Stimulated activated CD4-positive, alpha-beta T cell treated with anti-CD3 and anti-CD28 coated beads, Interleukin-15, amount 100 ng/mL, for 24 hours (primary cell): Measurements from ENCODE around the gene MRPS2.
"Not testable (repeated sequence)": the region's sequence is repeated elsewhere in the genome, so short reads cannot be mapped to it uniquely, and the experiment has no call there.

Source experiments
- DNase-seq: peaks from one replicate; pipeline ENCODE4 v3.0.0-alpha.2; 2020

MRPS2 gene

DNA sequence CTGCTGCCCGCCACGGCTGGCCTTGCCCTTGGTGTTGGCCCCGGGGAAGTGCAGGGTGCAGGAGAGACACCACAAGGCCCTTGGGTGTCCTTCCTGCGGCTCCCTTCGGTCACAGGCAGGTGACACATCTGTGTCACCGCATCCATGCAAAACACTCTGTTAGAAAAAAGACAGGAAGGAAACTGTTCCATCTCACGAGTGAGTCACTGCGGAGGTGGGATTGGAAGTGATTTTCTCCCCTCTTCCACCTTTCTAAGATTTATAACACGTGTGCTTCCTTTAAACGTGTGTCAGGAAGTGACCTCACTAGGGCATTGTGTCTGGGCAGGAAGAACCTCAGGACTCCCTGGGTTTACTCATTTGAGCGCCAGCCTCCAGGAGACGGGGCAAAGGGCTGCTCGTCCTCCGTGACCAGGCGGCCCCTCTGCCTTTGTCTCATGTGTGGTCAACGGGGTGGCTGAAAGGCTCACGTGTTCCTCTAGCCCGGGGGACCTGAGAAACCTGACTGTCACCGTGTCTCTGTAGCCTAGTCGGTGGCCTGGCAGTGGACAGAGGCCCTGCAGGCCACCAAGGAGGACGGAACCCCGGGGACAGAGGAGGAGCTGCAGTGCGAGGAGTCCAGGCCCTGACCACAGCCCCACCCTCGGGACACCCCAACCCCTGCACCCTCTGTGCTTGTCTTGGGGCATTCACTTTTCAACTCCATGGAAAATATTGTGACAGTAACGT is 15.8 kb downstream of the MRPS2 start:
- no peak for DNase-seq

DNA sequence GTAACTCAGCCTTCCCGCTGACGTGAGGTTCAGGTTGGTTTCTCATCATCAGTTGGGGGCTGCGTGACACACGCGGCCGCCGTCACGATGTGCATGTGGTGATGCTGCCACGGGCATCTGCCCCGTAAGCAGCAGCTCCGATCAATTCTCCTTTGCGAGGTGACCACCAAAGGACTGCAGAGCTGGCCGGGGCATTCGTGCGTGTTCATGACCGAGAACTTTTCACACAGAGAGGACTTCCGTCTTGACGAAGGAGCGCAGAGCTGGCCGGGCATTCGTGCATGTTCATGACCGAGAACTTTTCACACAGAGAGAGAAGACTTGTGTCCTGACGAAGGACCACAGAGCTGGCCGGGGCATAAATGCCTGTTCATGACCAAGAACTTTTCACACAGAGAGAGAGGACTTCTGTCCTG is 16.9 kb downstream of the MRPS2 start:
- no peak for DNase-seq

DNA sequence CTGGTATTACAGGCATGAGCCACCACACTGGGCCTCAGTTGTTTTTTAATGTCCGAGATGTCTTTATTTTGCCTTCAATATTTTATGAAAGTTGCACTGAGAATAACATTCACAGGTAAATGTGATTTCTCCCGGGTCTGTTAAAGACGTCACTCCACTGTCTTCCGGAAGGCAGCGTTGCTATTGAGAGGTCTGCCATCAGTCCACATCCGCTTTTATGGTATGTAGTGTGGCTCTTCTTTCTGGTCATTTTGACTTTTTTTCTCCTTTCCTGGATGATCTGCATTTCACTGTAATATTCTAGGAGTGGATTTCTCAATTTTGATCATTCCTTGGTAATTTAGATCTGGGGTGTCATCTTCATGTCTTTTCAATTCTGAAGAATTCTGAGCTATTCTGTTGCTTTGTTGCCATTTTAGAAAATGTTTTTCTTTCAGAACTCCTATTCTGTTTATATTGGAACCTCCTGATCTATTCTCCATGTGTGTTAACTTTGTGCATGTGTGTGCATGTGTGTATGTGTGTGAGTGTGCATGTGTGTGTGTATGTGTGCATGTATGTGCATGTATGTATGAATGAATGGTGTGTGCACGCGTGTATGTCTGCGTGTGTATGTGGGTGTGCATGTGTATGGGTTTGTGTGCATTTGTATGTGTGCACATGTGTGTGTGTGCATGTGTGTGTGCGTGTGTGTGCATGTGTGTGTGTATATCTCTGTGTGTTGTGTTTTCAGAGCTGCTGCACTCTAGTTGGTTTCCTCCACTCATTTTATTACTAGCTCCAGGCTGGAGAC is 18.9 kb downstream of the MRPS2 start:
- DNase-seq, result no peak

DNA sequence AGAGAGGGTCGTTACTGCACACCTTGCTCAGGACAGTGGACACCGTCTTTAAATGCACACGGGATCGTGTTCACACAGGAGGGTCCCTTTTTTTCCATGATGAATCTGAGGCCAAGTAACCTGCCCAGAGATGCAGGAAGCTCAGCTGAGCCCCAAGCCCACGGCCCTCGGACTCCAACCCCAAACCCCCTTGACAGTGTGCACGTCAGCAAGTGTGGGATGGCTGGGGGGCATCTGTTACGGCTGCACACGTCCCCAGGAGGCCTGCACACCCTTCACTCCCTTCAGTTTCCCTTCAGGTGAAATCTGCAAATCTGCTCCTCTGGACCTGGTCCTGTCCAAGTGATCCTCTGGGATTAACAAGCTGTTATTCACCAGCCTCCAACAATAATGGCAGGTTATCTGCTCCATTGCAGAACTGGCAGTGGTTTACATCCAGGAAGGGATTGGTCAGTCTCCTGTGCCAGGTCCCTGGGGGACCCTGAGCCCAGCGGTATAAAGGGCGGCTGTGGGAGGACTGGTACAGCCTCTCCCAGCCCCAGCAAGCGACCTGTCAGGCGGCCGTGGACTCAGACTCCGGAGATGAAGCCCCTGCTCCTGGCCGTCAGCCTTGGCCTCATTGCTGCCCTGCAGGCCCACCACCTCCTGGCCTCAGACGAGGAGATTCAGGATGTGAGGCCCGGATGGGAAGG is 20.6 kb downstream of the MRPS2 start, which contains the start of gene LCN1:
LCN1 (plus strand) TSS at position 525 of the 692 bp plus-strand sequence; CDS start at position 583, 58 bp downstream.
- DNase-seq, result no peak

DNA sequence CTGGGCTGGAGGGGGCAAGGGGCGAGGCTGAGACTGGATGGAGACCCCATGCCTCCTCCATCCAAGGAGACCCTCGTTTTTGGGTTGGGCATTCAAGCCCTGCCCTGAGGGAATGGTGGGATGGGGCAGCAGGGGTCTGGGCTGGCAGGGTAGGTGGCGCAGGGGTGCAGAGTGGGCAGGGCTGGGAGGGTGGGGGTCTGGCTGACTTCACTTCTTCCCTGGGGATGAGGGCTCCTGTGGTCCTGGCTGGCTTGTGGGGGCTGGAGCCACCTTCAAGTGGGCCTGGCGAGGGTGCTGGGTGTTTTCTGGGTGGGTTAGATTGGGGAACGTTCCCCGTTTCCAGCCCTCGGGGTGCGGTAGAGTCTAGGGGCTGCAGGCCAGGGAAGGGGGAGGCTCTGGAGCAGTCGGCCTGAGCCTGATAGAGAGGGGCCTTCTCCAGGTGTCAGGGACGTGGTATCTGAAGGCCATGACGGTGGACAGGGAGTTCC is 21.2 kb downstream of the MRPS2 start:
- no peak for DNase-seq

DNA sequence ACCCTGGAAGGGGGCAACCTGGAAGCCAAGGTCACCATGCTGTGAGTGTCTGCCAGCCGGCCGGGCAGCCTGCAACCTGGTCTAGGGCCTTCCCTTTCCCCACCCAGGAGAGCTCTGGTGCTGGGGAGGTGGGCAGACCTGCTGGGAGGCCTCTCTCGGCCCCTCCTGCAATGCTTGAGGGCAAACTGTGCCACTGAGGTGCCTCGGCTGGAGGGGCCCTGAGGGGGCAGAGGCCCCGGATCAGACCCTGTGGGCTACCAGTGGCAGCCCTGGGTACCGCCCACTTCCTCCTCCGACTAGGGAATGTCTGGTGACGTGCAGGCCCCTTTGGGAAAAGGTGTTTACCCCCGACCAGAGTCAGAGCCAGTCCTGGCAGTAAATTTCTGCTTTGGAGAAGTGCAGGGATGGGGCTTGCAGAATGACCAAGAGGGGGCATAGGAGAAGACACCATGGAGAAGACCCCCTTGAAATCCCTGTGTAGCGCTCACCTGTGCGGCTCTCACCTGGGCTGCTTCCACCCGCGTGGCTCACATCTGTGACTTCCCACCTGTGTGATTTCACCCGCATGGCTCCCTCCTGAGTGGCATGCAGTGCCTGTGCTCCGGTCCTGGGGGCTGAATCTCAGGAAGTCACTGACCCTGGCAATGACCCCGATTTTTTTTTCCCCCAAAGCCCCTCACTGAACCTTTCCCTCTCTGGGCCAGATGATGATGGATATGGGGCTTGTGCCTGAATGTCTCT is 21.8 kb downstream of the MRPS2 start:
- no peak for DNase-seq

DNA sequence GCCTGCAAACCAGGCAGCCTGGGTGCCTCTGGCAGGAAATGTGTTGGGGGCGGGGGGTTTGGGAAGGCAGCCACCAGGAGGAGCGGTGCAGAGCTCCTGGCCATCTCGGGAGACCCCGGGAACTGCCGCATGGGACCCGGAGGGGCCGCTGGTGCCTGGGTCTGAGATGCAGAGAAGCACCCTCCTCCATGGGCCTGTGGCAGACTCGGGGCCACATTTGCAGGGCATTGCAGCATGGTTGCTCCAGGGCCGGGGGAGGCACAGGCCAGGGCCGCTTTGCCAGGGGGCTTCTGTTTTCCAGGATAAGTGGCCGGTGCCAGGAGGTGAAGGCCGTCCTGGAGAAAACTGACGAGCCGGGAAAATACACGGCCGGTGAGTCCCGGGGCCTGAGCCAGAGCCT is 22.4 kb downstream of the MRPS2 start:
- no peak for DNase-seq

DNA sequence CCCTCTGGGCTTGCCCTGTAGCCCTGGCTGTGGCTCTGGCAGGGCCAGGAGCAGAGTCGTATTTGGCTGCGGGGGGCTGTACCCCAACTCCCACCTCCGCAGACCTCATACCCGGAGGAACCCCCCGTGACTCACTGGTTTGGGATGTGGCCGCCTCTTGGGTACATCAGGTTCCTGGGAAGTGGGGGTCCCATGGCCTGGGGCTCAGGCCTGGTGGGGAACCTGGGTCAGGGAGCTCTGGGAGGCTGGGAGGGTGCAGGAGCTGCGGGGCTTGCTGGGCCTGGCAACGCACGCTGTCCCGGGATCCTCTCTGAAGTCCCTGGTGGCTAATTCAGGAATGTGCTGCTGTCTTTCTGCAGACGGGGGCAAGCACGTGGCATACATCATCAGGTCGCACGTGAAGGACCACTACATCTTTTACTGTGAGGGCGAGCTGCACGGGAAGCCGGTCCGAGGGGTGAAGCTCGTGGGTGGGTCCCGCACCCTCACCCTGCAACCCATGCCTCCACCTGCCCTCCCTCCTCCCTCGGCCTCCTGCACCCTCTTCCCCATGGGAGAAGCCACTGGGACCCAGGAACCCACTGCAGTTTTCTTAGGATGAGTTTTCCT is 23.1 kb downstream of the MRPS2 start:
- no peak for DNase-seq

DNA sequence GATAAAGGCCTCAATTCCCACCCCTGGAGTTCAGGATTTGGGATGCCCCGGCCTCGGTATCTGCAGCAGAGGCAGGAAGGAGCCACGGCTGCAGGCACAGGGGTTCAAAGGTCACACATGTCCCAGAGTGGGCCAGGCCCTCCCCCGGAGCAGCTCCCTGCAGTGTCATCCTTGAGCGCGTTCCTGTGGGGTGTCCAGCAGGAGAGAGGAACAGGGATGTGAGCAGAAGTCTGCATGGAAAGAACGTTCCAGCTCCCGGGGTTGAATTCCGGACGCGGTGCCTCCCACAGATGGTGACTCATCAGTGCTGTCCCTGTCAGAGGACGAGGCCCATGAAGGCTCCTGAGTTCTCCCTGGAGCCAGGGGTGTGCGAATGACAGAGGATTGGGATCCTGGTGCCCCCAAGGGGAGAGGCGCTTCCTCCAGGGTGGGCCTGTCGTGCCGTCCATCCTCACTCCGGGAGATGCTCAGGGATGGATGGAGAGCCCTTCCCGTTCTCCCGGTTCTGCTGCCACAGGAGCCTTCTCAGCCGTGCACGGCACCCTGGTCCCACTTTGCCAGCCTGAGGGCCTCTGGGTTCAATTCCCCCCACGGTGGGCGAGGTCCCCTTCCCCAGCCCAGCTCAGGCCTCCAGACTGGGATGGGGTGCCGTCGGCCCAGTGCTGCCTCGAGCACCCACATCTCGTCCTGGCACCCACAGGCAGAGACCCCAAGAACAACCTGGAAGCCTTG is 23.8 kb downstream of the MRPS2 start:
- DNase-seq, result no peak

DNA sequence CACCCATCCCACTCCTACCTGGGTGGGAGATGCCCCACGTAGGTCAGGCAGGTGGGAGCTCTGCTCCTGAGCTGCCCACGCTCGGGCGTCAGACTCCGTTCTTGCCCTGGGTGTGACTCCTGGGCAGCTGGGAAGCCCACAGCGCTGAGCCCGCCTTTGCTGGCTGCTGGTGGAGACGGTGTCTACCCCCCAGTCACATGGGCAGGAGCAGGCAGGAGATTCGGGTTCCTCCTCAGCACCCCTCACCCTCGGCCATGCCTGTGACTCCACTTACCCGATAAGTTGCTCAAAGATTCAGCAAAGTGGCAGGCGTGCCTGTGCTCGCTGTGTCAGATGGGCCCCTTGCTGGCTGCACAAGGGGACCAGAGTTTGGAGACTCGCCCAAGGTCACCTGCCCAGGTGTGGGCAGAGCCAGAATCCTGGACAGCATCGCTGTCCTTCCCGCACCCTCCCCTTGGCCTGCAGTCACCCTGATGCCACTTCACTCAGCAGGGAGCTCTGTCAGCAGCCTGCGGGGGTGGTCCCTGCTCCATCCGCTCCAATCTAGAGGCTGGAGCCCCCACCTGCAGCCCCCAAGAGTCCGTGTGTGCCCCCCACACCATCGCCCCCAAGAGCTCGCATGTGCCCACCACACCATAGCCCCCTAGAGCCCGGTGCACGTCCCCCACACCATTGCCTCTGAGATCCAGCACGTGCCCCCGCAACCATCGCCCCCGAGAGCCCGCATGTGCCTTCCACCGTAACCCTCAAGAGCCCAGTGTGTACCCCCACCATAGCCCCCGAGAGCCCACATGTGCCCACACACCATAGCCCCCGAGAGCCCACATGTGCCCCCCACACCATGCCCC is 25.0 kb downstream of the MRPS2 start:
- DNase-seq, result no peak

DNA sequence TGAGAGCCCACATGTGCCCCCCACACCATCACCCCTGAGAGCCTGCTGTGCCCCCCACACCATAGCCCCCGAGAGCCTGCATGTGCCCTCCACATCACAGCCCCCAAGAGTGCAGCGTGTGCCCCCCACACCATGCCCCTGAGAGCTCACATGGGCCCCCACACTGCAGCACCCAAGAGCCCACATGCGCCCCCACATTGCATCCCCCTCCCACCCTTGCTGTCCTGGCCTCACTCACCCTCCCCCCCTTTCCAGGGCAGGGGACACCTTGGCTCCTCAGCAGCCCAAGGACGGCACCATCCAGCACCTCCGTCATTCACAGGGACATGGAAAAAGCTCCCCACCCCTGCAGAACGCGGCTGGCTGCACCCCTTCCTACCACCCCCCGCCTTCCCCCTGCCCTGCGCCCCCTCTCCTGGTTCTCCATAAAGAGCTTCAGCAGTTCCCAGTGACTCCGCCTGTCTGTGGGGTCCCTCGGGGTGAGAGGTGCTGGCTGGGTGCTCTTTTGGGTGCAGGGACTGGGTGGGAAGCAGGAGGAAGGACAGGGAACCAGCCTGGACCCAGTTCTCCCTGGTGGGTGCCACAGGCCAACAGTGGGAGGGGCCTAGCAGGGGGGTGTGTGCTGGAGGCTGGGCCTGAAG is 25.7 kb downstream of the MRPS2 start:
- DNase-seq, result no peak

DNA sequence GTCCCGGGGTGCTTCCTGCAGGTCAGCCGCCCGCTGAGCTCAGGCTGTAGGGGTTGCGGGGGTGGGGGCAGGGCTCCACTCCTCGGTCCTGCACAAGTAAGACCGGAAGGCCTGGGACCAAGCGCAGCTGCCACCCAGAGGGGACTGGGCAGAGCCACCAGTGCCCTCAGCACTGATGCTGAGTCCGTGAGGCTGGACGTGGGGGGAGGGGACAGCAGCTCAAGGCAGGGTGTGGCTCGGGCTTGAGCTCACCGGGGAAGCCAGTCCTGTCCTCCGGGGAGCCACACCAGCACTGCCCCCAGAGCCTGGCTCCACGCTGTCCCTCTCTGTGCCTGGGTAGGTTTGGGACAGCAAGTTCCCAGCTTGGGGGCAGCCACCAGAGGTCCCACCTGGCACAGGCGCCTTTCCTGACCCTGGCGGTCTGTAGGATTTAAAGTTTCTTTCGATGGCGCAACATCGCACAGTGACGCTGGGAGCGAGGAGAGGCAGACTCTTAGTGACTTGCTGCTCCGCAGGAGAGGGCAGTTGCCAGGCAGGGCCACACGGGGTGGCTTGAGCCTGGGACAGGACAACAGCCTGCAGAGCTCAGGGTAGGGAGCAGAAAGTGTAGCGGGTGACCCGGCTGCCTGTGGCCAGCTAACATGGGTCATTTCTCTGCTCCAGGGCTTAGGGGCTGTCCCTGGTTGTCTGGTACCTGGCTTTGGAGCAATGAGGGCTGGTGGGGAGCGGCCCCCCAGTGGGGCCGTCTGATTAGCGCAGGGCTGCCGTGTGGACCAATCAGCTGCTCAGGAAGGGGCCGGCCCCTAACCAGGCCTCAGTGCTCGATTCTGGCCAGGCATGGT is 26.5 kb downstream of the MRPS2 start:
- DNase-seq, result no peak

DNA sequence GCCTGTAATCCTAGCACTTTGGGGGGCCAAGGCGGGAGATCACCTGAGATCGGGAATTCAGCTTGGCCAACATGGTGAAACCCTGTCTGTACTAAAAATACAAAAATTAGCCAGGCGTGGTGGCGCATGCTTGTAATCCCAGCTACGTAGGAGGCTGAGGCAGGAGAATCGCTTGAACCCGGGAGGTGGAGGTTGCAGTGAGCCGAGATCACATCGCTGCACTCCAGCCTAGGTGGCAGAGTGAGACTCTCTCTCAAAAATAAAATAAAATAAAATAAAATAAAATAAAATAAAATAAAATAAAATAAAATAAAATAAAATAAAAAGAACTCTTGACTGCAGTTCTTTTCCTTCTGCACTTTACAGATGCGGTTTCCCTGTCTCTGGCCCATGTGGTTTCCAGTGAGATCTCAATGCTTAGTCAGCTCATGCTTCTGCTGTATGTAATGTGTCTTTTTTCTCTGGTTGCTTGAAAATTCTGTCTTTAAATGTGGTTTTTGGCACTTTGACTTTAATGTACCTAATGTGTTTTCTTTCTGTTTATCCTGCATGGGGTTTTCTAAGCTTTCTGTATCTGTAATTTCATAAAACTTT is 28.5 kb downstream of the MRPS2 start:
- not testable (repeated sequence) for DNase-seq

DNA sequence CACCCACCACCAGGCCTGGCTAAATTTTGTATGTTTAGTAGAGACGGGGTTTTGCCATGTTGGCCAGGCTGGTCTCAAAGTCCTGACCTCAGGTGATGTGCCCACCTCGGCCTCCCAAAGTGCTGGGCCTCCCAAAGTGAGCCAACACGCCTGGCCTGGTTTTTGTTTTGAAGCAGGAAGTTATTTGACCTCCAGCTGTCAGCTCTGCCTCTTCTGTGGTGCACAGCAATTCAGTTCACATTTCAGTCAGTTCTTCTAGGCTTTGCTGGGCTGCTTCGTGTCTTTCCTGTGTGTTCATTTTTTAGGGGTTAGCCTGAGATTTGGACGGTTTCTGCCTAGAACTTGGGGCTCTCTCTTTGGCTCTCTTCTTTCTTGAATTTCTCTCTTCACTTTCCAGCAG is 29.7 kb downstream of the MRPS2 start:
- no peak for DNase-seq

DNA sequence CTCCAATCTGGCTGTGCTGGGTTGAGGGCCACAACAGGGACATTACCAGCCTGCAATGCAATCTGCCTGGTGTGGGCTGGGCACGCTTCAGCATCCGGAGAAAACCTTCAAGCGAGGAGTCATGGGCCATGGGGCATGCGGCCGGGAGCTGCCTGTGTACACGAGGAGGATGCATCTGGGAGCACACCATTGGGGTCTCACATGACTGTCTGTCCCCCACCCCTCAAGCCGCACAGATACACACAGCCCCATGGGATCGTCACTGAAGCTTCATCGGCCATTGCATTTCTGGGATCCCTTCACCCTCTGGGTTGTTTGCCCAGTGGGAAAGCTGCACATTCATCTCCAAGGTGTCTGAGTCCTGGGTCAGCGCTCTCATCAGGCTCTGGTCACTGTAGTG is 30.6 kb downstream of the MRPS2 start:
- no peak for DNase-seq

DNA sequence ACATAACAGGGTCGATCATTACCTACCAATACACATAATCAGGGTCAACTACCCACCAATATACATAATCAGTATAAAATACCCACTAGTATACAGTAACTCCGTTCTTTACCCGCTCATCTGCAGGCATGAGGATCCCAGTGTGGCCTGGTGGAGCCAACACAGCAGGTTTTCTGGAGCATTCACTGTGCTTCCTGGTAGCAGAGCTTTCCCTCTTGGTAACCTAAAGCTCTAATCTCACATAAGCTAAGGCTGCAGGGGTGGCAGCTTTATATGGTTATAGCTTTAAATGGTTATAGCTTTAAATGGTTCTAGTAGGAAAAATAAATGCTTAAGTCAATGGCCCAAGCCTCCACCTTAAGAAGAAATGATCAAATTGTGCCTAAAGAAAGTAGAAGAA is 32.6 kb downstream of the MRPS2 start:
- no peak for DNase-seq

DNA sequence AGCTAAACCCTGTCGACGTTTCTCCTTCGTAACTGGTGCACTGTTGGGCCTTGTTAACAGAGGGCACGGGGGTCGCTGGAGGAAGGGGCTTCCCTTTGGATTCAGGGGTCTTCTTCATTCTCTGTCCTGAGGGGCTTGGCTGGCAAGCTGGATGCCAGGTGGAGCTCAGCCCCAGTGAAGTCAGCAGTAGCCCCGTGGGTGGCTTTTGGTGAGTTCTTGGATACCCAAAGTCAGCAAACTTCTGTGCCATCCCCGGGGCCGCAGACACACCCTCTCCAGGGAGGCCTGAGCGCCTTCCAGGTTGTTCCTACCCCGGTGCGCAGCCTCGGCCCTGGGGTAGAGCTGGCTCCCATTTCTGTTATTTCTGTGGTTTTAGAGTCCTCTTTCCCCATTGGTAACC is 33.2 kb downstream of the MRPS2 start:
- DNase-seq, result no peak

DNA sequence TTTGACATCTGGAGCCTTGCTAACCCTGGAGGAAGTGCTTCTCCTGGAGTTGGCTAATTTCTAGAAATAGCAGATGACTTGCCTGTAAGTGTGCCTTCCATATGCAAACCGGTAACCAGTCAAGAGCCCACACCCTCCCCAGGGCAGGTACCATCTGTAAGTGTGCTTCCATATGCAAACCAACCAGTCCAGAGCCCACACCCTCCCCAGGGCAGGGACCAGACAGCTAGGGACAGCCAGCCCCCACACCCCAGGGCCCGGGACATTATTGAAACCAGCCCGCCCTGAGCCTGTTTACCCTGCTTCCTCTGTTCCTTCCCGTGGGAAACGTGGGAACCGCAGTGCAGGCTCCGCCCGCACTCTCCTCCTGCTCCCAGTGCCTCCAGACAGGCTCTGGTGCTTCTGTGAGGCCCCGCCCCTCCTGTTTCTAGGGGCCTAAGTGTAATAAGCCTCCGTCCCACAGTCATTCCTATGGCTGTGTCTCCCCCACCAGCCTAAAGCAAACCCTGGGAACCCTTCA is 33.8 kb downstream of the MRPS2 start:
- not testable (repeated sequence) for DNase-seq

DNA sequence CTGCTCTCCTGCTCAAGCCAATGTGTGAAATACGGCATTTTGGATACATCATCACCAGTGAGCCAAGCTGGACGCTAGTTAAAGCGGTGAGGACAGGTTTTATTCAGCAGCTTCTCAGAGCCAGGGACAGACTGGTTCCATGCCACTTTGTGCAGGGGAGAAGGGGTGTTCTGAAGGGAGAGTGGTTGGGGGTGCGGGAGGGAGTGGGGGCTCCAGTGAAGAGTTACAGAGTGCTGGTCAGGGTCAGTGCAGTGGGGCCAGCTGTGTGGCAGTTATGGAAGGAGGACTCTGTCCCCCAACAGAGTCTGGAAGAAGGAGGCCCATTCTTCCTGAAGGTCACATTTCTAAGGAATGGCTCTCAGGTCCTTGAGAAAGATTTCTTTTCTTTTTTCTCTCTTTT is 34.3 kb downstream of the MRPS2 start:
- not testable (repeated sequence) for DNase-seq
